Neuronal stem cell (in vitro differentiated cells): Measurements from ENCODE around the gene EFNA3.

Experiments
- DNase-seq: peaks from one replicate; pipeline ENCODE4 v3.0.0-alpha.2; 2013; ENCODE audit warnings: low spot score
- H2AFZ ChIP-seq: one replicate; pipeline ENCODE4 v1.6.1; 2013; ENCODE audit warnings: mild to moderate bottlenecking, low read length, inconsistent platforms
- H2AK5ac ChIP-seq: 2 replicates; pipeline ENCODE4 v1.6.1; 2013; ENCODE audit warnings: low read depth, mild to moderate bottlenecking, inconsistent platforms, low read length, moderate library complexity, mixed read lengths
- H2BK120ac ChIP-seq: 2 replicates; pipeline ENCODE4 v1.6.1; 2013; ENCODE audit warnings: low read depth, mild to moderate bottlenecking, inconsistent platforms, low read length, moderate library complexity, mixed read lengths
- H2BK12ac ChIP-seq: one replicate; pipeline ENCODE4 v1.6.1; 2013; ENCODE audit warnings: low read length, inconsistent platforms
- H2BK15ac ChIP-seq: 2 replicates; pipeline ENCODE4 v1.6.1; 2013; ENCODE audit warnings: mild to moderate bottlenecking, low read length, inconsistent platforms, mixed read lengths
- H2BK5ac ChIP-seq: one replicate; pipeline ENCODE4 v1.6.1; 2013; ENCODE audit warnings: inconsistent platforms, mild to moderate bottlenecking, low read length, moderate library complexity
- H3K14ac ChIP-seq: one replicate; pipeline ENCODE4 v1.6.1; 2013; ENCODE audit warnings: low read length, inconsistent platforms
- H3K18ac ChIP-seq: 2 replicates; pipeline ENCODE4 v1.6.1; 2013; ENCODE audit warnings: low read length, inconsistent platforms
- H3K23ac ChIP-seq: 2 replicates; pipeline ENCODE4 v1.6.1; 2013; ENCODE audit warnings: low read depth, mild to moderate bottlenecking, mixed read lengths, low read length, inconsistent platforms; ENCODE audit not compliant: poor library complexity
- H3K27ac ChIP-seq: replicated peaks from 3 replicates; pipeline ENCODE4 v1.5.1; 2013; ENCODE audit warnings: low read length, inconsistent platforms
- H3K27me3 ChIP-seq, 3 experiments: 2 replicates each; pipeline ENCODE4 v1.6.1; 2013; ENCODE audit warnings: low read length in 3 of 3, mild to moderate bottlenecking in 2 of 3, inconsistent platforms in 1 of 3, low read depth in 1 of 3, mixed read lengths in 1 of 3, moderate library complexity in 1 of 3; ENCODE audit not compliant: control insufficient read depth in 3 of 3, insufficient read depth in 3 of 3
- H3K36me3 ChIP-seq, 2 donors: replicated peaks in 1 of 2; 2 replicates each; pipeline ENCODE4 v1.6.1; 2013; ENCODE audit warnings: low read length in 2 of 2; ENCODE audit not compliant: control insufficient read depth in 2 of 2, insufficient read depth in 2 of 2
- H3K4ac ChIP-seq: 2 replicates; pipeline ENCODE4 v1.6.1; 2013; ENCODE audit warnings: inconsistent platforms, mild to moderate bottlenecking, low read length, moderate library complexity
- H3K4me1 ChIP-seq, 2 donors: 1 replicate in 1 of 2; 2 replicates in 1 of 2; pipeline ENCODE4 v1.6.1; 2013; ENCODE audit warnings: low read length in 2 of 2, low read depth in 1 of 2; ENCODE audit not compliant: control insufficient read depth in 2 of 2, insufficient read depth in 1 of 2
- H3K4me2 ChIP-seq: one replicate; pipeline ENCODE4 v1.6.1; 2013; ENCODE audit warnings: mild to moderate bottlenecking, low read length, inconsistent platforms; ENCODE audit not compliant: insufficient read depth, poor library complexity, severe bottlenecking
- H3K4me3 ChIP-seq, 2 donors: 2 replicates each; pipeline ENCODE4 v1.5.1; 2013; ENCODE audit warnings: low read length in 2 of 2, mild to moderate bottlenecking in 2 of 2, inconsistent platforms in 1 of 2, moderate library complexity in 1 of 2
- H3K79me1 ChIP-seq: one replicate; pipeline ENCODE4 v1.6.1; 2013; ENCODE audit warnings: low read depth, mild to moderate bottlenecking, inconsistent platforms, low read length, moderate library complexity
- H3K9ac ChIP-seq: one replicate; pipeline ENCODE4 v1.6.1; 2013; ENCODE audit warnings: mild to moderate bottlenecking, low read depth, low read length, inconsistent platforms; ENCODE audit not compliant: poor library complexity
- H3K9me3 ChIP-seq, 2 donors: replicated peaks in 1 of 2; 2 replicates each; pipeline versions ENCODE3 to v1.6.1; 2013; ENCODE audit warnings: low read length in 2 of 2, mild to moderate bottlenecking in 2 of 2, inconsistent platforms in 1 of 2, low read depth in 1 of 2, mixed read lengths in 1 of 2, moderate library complexity in 1 of 2; ENCODE audit not compliant: control insufficient read depth in 2 of 2, insufficient read depth in 1 of 2
- H4K8ac ChIP-seq: one replicate; pipeline ENCODE4 v1.6.1; 2013; ENCODE audit warnings: low read depth, mild to moderate bottlenecking, inconsistent platforms, low read length, moderate library complexity
- H4K91ac ChIP-seq: one replicate; pipeline ENCODE4 v1.6.1; 2013; ENCODE audit warnings: low read length, low read depth, mild to moderate bottlenecking, inconsistent platforms; ENCODE audit not compliant: poor library complexity
- WGBS, 2 donors: extraction: QIAGEN DNeasy Blood & Tissue Kit; methylation state at CpG; one replicate each; pipeline ENCODE4 v1.1.7; 2013; ENCODE audit warnings: missing lambda C conversion rate in 2 of 2, mixed read lengths in 1 of 2; ENCODE audit not compliant: insufficient read length in 2 of 2, insufficient replicate concordance in 1 of 2; ENCODE audit errors: extremely low coverage in 2 of 2; 5-methylcytosine and 5-hydroxymethylcytosine counted together

The EFNA3 gene

DNA sequence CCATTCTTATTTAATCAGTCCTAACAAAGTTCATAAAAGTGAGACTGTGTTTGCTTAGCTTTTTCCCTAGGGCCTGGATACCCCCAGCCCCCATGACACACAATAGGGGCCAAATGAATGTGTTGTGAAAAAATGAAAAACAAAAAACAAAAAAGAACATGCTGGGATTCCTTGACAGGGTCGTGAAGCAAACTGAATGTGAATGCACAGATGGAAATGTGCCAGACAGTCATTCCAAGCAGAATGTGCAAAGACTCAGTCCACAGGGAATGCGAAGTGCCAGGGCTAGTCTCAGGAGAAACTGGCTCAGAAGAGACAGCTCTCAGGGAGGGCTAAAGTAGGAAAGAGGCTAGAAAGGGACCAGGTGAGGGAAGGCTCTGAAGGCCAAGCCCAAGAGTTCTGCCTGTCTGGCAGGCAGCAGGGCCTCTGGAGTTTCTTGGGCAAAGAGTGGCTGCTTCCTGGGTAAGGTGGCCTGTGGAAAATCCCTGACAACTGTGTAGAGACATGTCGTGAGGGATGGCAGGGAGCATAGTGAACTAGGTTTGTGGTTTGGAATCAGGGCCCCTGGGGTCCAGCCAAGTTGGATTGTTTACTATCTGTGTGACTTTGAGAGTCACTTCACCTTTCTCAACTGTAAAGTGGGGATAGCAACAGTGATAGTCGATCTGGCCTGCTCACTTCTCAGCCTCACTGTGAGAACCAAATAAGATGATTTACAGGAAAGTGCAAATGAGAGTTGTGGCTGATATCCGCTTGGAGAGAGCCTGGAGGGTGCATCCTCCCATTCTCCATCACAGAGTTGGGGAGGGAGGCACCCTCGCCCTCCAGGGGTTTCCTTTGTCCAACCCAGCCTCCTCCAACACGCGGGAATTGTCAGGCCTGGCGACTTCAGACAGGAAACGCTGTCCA is 28.7 kb upstream of the EFNA3 start:
- peak overlapping the region; percentile 92 for H2AFZ ChIP-seq
- H3K36me3 ChIP-seq: peaks cover 6 to 12% of the 10 kb centered on the region in 2 donors
- no CpG with 5 or more reads among the region's 10 CpGs for WGBS, 2 donors
- H2BK12ac ChIP-seq: no peak overlapping the region
- H2BK15ac ChIP-seq: no peak overlapping the region
- H3K14ac ChIP-seq: no peak overlapping the region
- H3K4me2 ChIP-seq: peak overlapping the region; percentile 99
- H3K9me3 ChIP-seq: no peaks in the 10 kb centered on the region
- no peaks in the 10 kb centered on the region for H3K79me1 ChIP-seq
- H3K4ac ChIP-seq: no peak overlapping the region
- H3K18ac ChIP-seq: peak overlapping the region; percentile 74
- H3K27me3 ChIP-seq: no peaks in the 10 kb centered on the region
- peak overlapping the region in 1 of 2 donors; percentile 68 for H3K4me3 ChIP-seq
- peak overlapping the region; percentile 75 for H3K9ac ChIP-seq
- no peak overlapping the region for H4K91ac ChIP-seq
- no peak overlapping the region for H2BK120ac ChIP-seq
- H3K23ac ChIP-seq: peak overlapping the region; percentile 94
- H3K27ac ChIP-seq: peak overlapping the region; percentile 37
- H2AK5ac ChIP-seq: peak overlapping the region; percentile 9
- no peak overlapping the region for H4K8ac ChIP-seq
- peaks cover 19 to 21% of the 10 kb centered on the region in 2 donors for H3K4me1 ChIP-seq
- no peak overlapping the region for H2BK5ac ChIP-seq
- no peak for DNase-seq

DNA sequence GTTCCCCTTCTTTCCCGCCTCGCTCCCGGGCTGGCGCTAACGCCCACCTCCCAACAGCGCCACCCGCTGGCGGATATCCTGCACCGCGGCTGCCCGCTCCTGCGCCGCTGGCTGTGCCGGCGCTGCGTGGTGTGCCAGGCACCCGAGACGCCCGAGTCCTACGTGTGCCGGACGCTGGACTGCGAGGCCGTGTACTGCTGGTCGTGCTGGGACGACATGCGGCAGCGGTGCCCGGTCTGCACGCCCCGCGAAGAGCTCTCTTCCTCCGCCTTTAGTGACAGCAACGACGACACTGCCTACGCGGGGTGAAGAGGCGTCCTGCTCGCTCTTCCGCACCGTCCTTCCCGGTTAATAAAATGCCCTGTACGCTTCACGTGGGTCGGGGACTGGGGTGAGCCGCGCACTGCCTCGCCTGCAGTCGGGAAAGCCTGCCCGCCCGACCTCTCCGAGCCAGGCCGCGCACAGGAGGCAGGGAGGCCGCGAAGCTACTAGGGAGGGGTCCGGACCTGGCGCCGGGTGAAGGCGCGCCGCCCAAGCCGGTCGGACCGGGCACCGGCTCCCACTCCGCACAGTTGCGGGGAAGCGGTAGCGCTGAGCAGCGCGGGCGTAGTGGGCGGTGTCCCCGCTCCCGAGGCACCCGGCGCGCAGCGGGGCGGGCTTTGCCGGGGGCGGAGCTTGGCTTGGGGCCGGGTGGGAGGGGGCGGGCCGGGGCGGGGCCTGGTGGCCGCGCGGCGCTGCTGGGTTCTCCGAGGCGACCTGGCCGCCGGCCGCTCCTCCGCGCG is 27.9 kb upstream of the EFNA3 start, which contains the start of gene ADAM15:
TSS of gene ADAM15 (plus strand) at position 757 of the 782 bp plus-strand sequence. CDS start 71 bp downstream, outside the sequence.
- H2BK12ac ChIP-seq: peak within 1 kb of the TSS; percentile 91
- H2BK5ac ChIP-seq: peak within 1 kb of the TSS; percentile 54
- peak within 1 kb of the TSS; percentile 99 for H3K18ac ChIP-seq
- peak within 1 kb of the TSS; percentile 95 for H2AFZ ChIP-seq
- peaks cover 17% of the 10 kb centered on the region in 2 donors for H3K4me1 ChIP-seq
- H3K4me2 ChIP-seq: peak within 1 kb of the TSS; percentile 99
- H3K36me3 ChIP-seq: peaks cover 10 to 18% of the 10 kb centered on the region in 2 donors
- peak within 1 kb of the TSS; percentile 97 for H3K4ac ChIP-seq
- peak; percentile 81 for DNase-seq
- H3K27me3 ChIP-seq: no peaks in the 10 kb centered on the region
- H2BK120ac ChIP-seq: peak within 1 kb of the TSS; percentile 99
- H3K79me1 ChIP-seq: no peaks in the 10 kb centered on the region
- no peak within 1 kb of the TSS for H4K8ac ChIP-seq
- no CpG with 5 or more reads among the region's 99 CpGs for WGBS, 2 donors
- H4K91ac ChIP-seq: peak within 1 kb of the TSS; percentile 82
- H3K4me3 ChIP-seq: peak within 1 kb of the TSS; percentile 68 to 92
- H3K9me3 ChIP-seq: no peaks in the 10 kb centered on the region
- peak within 1 kb of the TSS; percentile 100 for H3K14ac ChIP-seq
- H2BK15ac ChIP-seq: peak within 1 kb of the TSS; percentile 61
- H3K23ac ChIP-seq: peak within 1 kb of the TSS; percentile 94
- H3K27ac ChIP-seq: peak within 1 kb of the TSS; percentile 82
- H2AK5ac ChIP-seq: peak within 1 kb of the TSS; percentile 96
- peak within 1 kb of the TSS; percentile 99 for H3K9ac ChIP-seq

GRCh38 chr1:155051342-155051776 is 27.3 kb upstream of the EFNA3 start:
- Histone ChIP-seq H3K4me2 (peak overlapping the region; percentile 92), H3K4me3 (peak overlapping the region; percentile 68 to 92), H3K27ac (no peak overlapping the region), H4K91ac (no peak overlapping the region), H2AK5ac (peak overlapping the region; percentile 76), H3K36me3 (peaks cover 14 to 24% of the 10 kb centered on the region in 2 donors), H3K27me3 (no peaks in the 10 kb centered on the region), H3K9ac (peak overlapping the region; percentile 88), H3K4me1 (peaks cover 17% of the 10 kb centered on the region in 2 donors), H3K23ac (peak overlapping the region; percentile 94), H2BK5ac (peak overlapping the region; percentile 54), H3K79me1 (no peaks in the 10 kb centered on the region), H2BK120ac (no peak overlapping the region), H3K4ac (no peak overlapping the region), H4K8ac (no peak overlapping the region), H2AFZ (peak overlapping the region; percentile 95), H2BK15ac (peak overlapping the region; percentile 54), H3K14ac (no peak overlapping the region), H3K18ac (peak overlapping the region; percentile 78), H3K9me3 (no peaks in the 10 kb centered on the region), H2BK12ac (no peak overlapping the region)
- peak; percentile 24 for DNase-seq
- no CpG with 5 or more reads among the region's 31 CpGs for WGBS, 2 donors
